Lung (tissue), 12 donors: ENCODE data around the gene CORO6. TPM values are rescaled to one million over a fixed set of nuclear protein-coding genes. Genes with fewer than 3 reads are reported as not detected.

Source experiments
- ATAC-seq: fragments of 200-7000 bp; cut with Tn5 transposase; one replicate; pipeline ENCODE4 v1.9.1; 2020; ENCODE audit warnings: moderate number of reproducible peaks; ENCODE audit not compliant: insufficient read depth, low FRiP score
- DNase-seq, 3 donors: peaks; one replicate each; pipeline ENCODE4 v3.0.0-alpha.2; 2013 to 2017
- H3K27ac ChIP-seq, 2 donors: one replicate each; pipeline ENCODE4 v1.5.1; 2013; ENCODE audit warnings: mild to moderate bottlenecking in 2 of 2, moderate library complexity in 2 of 2, control low read depth in 1 of 2, inconsistent platforms in 1 of 2, low read depth in 1 of 2, low read length in 1 of 2
- H3K27me3 ChIP-seq, 3 donors: one replicate each; pipeline ENCODE4 v1.5.1; 2013; ENCODE audit warnings: low read length in 2 of 3; ENCODE audit not compliant: control insufficient read depth in 3 of 3, insufficient read depth in 3 of 3
- H3K36me3 ChIP-seq, 4 donors: one replicate each; pipeline ENCODE4 v1.5.1; 2013; ENCODE audit warnings: low read length in 4 of 4, mild to moderate bottlenecking in 1 of 4, moderate library complexity in 1 of 4; ENCODE audit not compliant: control insufficient read depth in 4 of 4, insufficient read depth in 4 of 4
- H3K4me1 ChIP-seq, 5 donors: one replicate each; pipeline ENCODE4 v1.5.1; 2013; ENCODE audit warnings: low read length in 5 of 5, mild to moderate bottlenecking in 2 of 5, moderate library complexity in 1 of 5; ENCODE audit not compliant: control insufficient read depth in 5 of 5, insufficient read depth in 5 of 5
- H3K4me3 ChIP-seq: one replicate; pipeline ENCODE4 v1.5.1; 2013; ENCODE audit warnings: mild to moderate bottlenecking, control low read depth, moderate library complexity
- H3K9ac ChIP-seq, 2 donors: one replicate each; pipeline ENCODE4 v1.5.1; 2013; ENCODE audit warnings: low read length in 2 of 2, control low read depth in 1 of 2; ENCODE audit not compliant: insufficient read depth in 1 of 2
- H3K9me3 ChIP-seq, 4 donors: one replicate each; pipeline ENCODE4 v1.5.1; 2013; ENCODE audit warnings: low read length in 3 of 4, mild to moderate bottlenecking in 1 of 4, moderate library complexity in 1 of 4; ENCODE audit not compliant: control insufficient read depth in 4 of 4, insufficient read depth in 3 of 4
- CTCF ChIP-seq: IDR thresholded peaks from 2 replicates; pipeline ENCODE4 v1.5.1; 2012; ENCODE audit warnings: mild to moderate bottlenecking; ENCODE audit errors: control extremely low read depth, extremely low read depth
- WGBS, 2 donors: extraction: QIAGEN DNeasy Blood & Tissue Kit; methylation state at CpG; one replicate each; pipeline ENCODE4 v1.1.7; 2013; 5-methylcytosine and 5-hydroxymethylcytosine counted together
- polyA plus RNA-seq, 2 donors: library from polyadenylated mRNA; stranded (reverse); fragments of 200-250 nt; gene quantifications; one replicate each; pipeline ENCODE4 v1.2.1, GENCODE V29; 2013
- total RNA-seq, 2 donors: library from RNA; depleted of rRNA in 1 of 2; stranded (reverse); fragments of >200 nt in 1 of 2; gene quantifications; one replicate each; pipeline ENCODE4 v1.2.1, GENCODE V29; 2014 to 2021
- donor health status: control.
- donor health status: control.
- donor health status: Bipolar disorder and iron deficiency.
- donor health status: healthy.
- donor health status: DM: yes; HTN: yes; CAD: no.

CORO6 gene
- total and polyA plus RNA-seq, 4 donors = 1.7 to 14.4 (median 5.9) TPM

DNA sequence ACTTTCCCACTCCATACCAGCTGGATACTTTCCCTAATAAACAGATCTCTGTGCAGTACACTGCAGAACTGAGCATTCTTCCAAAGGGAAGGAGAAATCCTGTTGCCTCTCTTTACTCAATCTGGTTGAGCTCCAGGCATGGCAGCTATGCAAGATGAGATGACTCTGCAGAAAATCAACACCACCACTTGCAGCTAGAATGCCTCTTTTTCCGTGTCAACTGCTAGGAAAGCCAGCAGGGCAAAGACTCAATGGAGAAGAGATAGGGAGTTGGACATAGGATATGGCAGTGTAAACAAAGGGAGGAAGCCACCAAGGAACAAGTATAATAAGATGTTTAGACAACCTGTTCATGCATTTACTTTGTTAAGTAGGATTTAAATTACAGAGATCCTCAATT lies 40.4 kb upstream of the CORO6 start:
- no peak for ATAC-seq
- WGBS, 2 donors = 19 to 20% methylated on average over 1 of the region's 1 CpG
- Histone ChIP-seq H3K9me3 (peaks cover 0 to 3% (median 0%) of the 10 kb centered on the region in 4 donors), H3K9ac (no peak overlapping the region), H3K27me3 (no peaks in the 10 kb centered on the region), H3K4me3 (no peak overlapping the region), H3K4me1 (peaks cover 0 to 6% (median 0%) of the 10 kb centered on the region in 5 donors), H3K27ac (peak overlapping the region in 1 of 2 donors; percentile 0), H3K36me3 (peaks cover 5 to 19% (median 7%) of the 10 kb centered on the region in 4 donors)
- TF ChIP-seq CTCF = no peak
- DNase-seq = no peak

DNA sequence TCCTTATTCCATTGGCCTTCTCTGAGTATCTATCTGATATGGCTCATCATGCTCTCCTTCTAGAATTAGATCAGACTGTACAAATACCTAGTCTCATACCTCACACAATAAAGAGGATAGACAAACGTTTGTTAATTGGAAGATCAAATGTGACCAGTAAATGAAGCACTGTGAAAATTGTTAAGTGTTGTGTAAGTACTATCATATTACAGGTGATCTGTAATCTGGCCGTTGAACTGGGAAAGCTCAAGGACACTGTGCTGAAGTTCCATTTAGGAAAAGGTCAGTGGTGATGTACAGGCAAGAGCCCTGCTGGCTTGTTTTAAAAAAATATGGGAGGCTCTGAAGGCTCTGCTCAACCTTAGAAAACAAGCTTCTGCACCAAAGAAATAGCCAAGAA lies 38.5 kb upstream of the CORO6 start:
- H3K27ac ChIP-seq = no peak overlapping the region
- H3K4me1 ChIP-seq = peaks cover 0 to 4% (median 0%) of the 10 kb centered on the region in 5 donors
- H3K36me3 ChIP-seq = peaks cover 0 to 10% (median 2%) of the 10 kb centered on the region in 4 donors
- no peak overlapping the region for H3K4me3 ChIP-seq
- no peak for TF ChIP-seq CTCF
- no peak for DNase-seq
- H3K27me3 ChIP-seq = no peaks in the 10 kb centered on the region
- WGBS, 2 donors = 67 to 86% methylated on average over 2 of the region's 2 CpGs
- H3K9me3 ChIP-seq = no peaks in the 10 kb centered on the region
- no peak overlapping the region for H3K9ac ChIP-seq
- no peak for ATAC-seq

- H3K27ac ChIP-seq = no peak overlapping the region
- H3K9ac ChIP-seq = no peak overlapping the region
- H3K27me3 ChIP-seq = no peaks in the 10 kb centered on the region
- peaks cover 0 to 5% (median 3%) of the 10 kb centered on the region in 4 donors for H3K36me3 ChIP-seq
- H3K4me1 ChIP-seq = peaks cover 0 to 4% (median 0%) of the 10 kb centered on the region in 5 donors
- TF ChIP-seq CTCF = no peak
- H3K9me3 ChIP-seq = no peaks in the 10 kb centered on the region
- no peak overlapping the region for H3K4me3 ChIP-seq
- ATAC-seq (no peak), DNase-seq (peak in 1 of 3 donors; percentile 31)
- WGBS, 2 donors = 48 to 53% methylated on average over 2 of the region's 2 CpGs
Measured at GRCh38 chr17:29659155-29659554, 36.4 kb upstream of the CORO6 start.

GRCh38 chr17:29655323-29655722 lies 32.6 kb upstream of the CORO6 start:
- no peak for TF ChIP-seq CTCF
- H3K27ac ChIP-seq = no peak overlapping the region
- peaks cover 0 to 3% (median 0%) of the 10 kb centered on the region in 5 donors for H3K4me1 ChIP-seq
- no peak overlapping the region for H3K4me3 ChIP-seq
- H3K9me3 ChIP-seq = no peaks in the 10 kb centered on the region
- H3K9ac ChIP-seq = no peak overlapping the region
- WGBS, 2 donors = 95 to 96% methylated on average over 6 of the region's 6 CpGs
- H3K27me3 ChIP-seq = no peaks in the 10 kb centered on the region
- ATAC-seq (no peak), DNase-seq (no peak)
- H3K36me3 ChIP-seq = peaks cover 0 to 15% (median 2%) of the 10 kb centered on the region in 4 donors
